VCaP (cell line): ENCODE data around the gene ANKMY1.

ENCODE experiments used
- H3K27ac ChIP-seq: fragments of 450-650 bp; 2 replicates; pipeline ENCODE4 v1.5.1; 2017
- CTCF ChIP-seq: fragments of 450-650 bp; conservative IDR thresholded peaks from 2 replicates; pipeline ENCODE4 v1.5.1; 2017; ENCODE audit warnings: mild to moderate bottlenecking, moderate library complexity

The ANKMY1 gene

GRCh38 chr2:240463866-240464481, 93.8 kb downstream of the ANKMY1 start:
- no peak for TF ChIP-seq CTCF
- no peak overlapping the region for H3K27ac ChIP-seq

- no peak for TF ChIP-seq CTCF
- no peak overlapping the region for H3K27ac ChIP-seq
Measured at GRCh38 chr2:240463274-240463865, 94.4 kb downstream of the ANKMY1 start.

GRCh38 chr2:240462707-240463273, 95.0 kb downstream of the ANKMY1 start:
- no peak for TF ChIP-seq CTCF
- no peak overlapping the region for H3K27ac ChIP-seq

- TF ChIP-seq CTCF = no peak
Measured at GRCh38 chr2:240462073-240462706, 95.6 kb downstream of the ANKMY1 start.

GRCh38 chr2:240461471-240462072, 96.2 kb downstream of the ANKMY1 start:
- TF ChIP-seq CTCF = no peak
- H3K27ac ChIP-seq = no peak overlapping the region

More at GRCh38 chr2:240462073-240462706, 95.6 kb downstream of the ANKMY1 start:
- no peak overlapping the region for H3K27ac ChIP-seq

- no peak overlapping the region for H3K27ac ChIP-seq
- TF ChIP-seq CTCF = 0 out of 2 replicates have a peak, but pooled peaks have one; percentile 19
Measured at GRCh38 chr2:240460781-240461431, 96.9 kb downstream of the ANKMY1 start.
